GM12892 (cell line): ENCODE measurements around the gene PHF21A.

Experiments used
- POLR2A ChIP-seq: IDR thresholded peaks from 2 replicates; pipeline ENCODE4 v1.6.1; 2011; ENCODE audit warnings: low read depth, low read length, control low read depth
- POLR2AphosphoS5 ChIP-seq: IDR thresholded peaks from 2 replicates; pipeline ENCODE4 v1.6.1; 2011; ENCODE audit warnings: low read depth, low read length, control low read depth
- TAF1 ChIP-seq: IDR thresholded peaks from 2 replicates; pipeline ENCODE4 v1.6.1; 2011; ENCODE audit warnings: low read depth, mild to moderate bottlenecking, control low read depth, low read length, borderline replicate concordance

- TF ChIP-seq POLR2A (no peak), POLR2AphosphoS5 (no peak), TAF1 (no peak)
Observed at GRCh38 chr11:46075168-46075567, 46.1 kb downstream of the PHF21A start.
